Neural progenitor cell (in vitro differentiated cells): ENCODE measurements around the gene UBN1. TPM values are rescaled to one million over a fixed set of nuclear protein-coding genes. Genes with fewer than 3 reads are reported as not detected.

Experiments used
- DNase-seq: peaks from one replicate; pipeline ENCODE4 v3.0.0-alpha.2; 2016; ENCODE audit warnings: low spot score
- H2AFZ ChIP-seq: fragments of 200-600 bp; sonication (generic); replicated peaks from 2 replicates; pipeline ENCODE4 v1.6.1; 2016; ENCODE audit warnings: antibody characterized with exemption
- H3F3A ChIP-seq: fragments of 200-600 bp; sonication (generic); 2 replicates; pipeline ENCODE4 v1.6.1; 2016; ENCODE audit warnings: antibody characterized with exemption, low read depth
- H3K27ac ChIP-seq: fragments of 200-600 bp; sonication (generic); 2 replicates; pipeline ENCODE4 v1.5.1; 2016; ENCODE audit warnings: mild to moderate bottlenecking
- H3K27me3 ChIP-seq: fragments of 200-600 bp; sonication (generic); 2 replicates; pipeline ENCODE4 v1.6.1; 2016; ENCODE audit warnings: mild to moderate bottlenecking, moderate library complexity
- H3K36me3 ChIP-seq: fragments of 200-600 bp; sonication (generic); 2 replicates; pipeline ENCODE4 v1.5.1; 2016
- H3K4me1 ChIP-seq: fragments of 200-600 bp; sonication (generic); 2 replicates; pipeline ENCODE4 v1.6.1; 2016; ENCODE audit warnings: mixed run types
- H3K4me2 ChIP-seq: fragments of 200-600 bp; sonication (generic); 2 replicates; pipeline ENCODE4 v1.6.1; 2016
- H3K4me3 ChIP-seq: fragments of 200-600 bp; sonication (generic); 2 replicates; pipeline ENCODE4 v1.5.1; 2016
- H3K79me2 ChIP-seq: fragments of 200-600 bp; sonication (generic); 2 replicates; pipeline ENCODE4 v1.6.1; 2016; ENCODE audit warnings: low read depth
- H3K9ac ChIP-seq: fragments of 200-600 bp; sonication (generic); 2 replicates; pipeline ENCODE4 v1.6.1; 2016
- H3K9me3 ChIP-seq: fragments of 200-600 bp; sonication (generic); 2 replicates; pipeline ENCODE4 v1.5.1; 2016; ENCODE audit warnings: low read depth
- H4K20me1 ChIP-seq: fragments of 200-600 bp; sonication (generic); 2 replicates; pipeline ENCODE4 v1.6.1; 2016; ENCODE audit warnings: low read depth
- H3K27ac Mint-ChIP-seq: 3 replicates; pipeline ENCODE4 v1.8.0; 2021; ENCODE audit warnings: mixed read lengths
- H3K27me3 Mint-ChIP-seq: 2 replicates; pipeline ENCODE4 v1.8.0; 2022; ENCODE audit warnings: low read depth, mild to moderate bottlenecking, inconsistent platforms, moderate library complexity, mixed read lengths; ENCODE audit not compliant: insufficient read depth
- H3K36me3 Mint-ChIP-seq: 3 replicates; pipeline ENCODE4 v1.8.0; 2021; ENCODE audit warnings: mixed read lengths
- H3K4me1 Mint-ChIP-seq: 3 replicates; pipeline ENCODE4 v1.8.0; 2021; ENCODE audit warnings: mixed read lengths
- H3K4me3 Mint-ChIP-seq: 3 replicates; pipeline ENCODE4 v1.8.0; 2021; ENCODE audit warnings: mild to moderate bottlenecking, moderate library complexity, mixed read lengths
- H3K9me3 Mint-ChIP-seq: 3 replicates; pipeline ENCODE4 v1.8.0; 2020; ENCODE audit warnings: mixed read lengths
- CTCF ChIP-seq: fragments of 200-600 bp; sonication (generic); IDR thresholded peaks from 2 replicates; pipeline ENCODE4 v1.5.1; 2017; ENCODE audit warnings: antibody characterized with exemption, mild to moderate bottlenecking
- EZH2 ChIP-seq: fragments of 200-600 bp; sonication (generic); IDR thresholded peaks from 2 replicates; pipeline ENCODE4 v1.6.1; 2017; ENCODE audit warnings: antibody characterized with exemption, mild to moderate bottlenecking, moderate library complexity
- EZH2phosphoT487 ChIP-seq: fragments of 200-600 bp; sonication (generic); IDR thresholded peaks from 2 replicates; pipeline ENCODE4 v1.6.1; 2017; ENCODE audit warnings: antibody characterized with exemption
- total RNA-seq: library from RNA; depleted of rRNA; stranded (reverse); fragments of >200 nt; gene quantifications from 2 replicates; pipeline ENCODE4 v1.2.3, GENCODE V29; 2015; ENCODE audit warnings: low replicate concordance

The UBN1 gene
- total RNA-seq, 1 donor from 2014 or later: 28.4 TPM

- peaks cover 11% of the 10 kb centered on the region for H3K4me1 Mint-ChIP-seq
Measured at GRCh38 chr16:4855804-4856203, 8.5 kb downstream of the UBN1 start.

GRCh38 chr16:4859190-4859899 lies 12.1 kb downstream of the UBN1 start:
- H3K27me3 Mint-ChIP-seq: peaks cover 7% of the 10 kb centered on the region
- TF ChIP-seq EZH2 (no peak), EZH2phosphoT487 (no peak), CTCF (no peak)
- Histone ChIP-seq H3K79me2 (peaks cover 23% of the 10 kb centered on the region), H3K9ac (no peak overlapping the region), H3K36me3 (no peaks in the 10 kb centered on the region), H3K9me3 (no peaks in the 10 kb centered on the region), H3K27ac (no peak overlapping the region), H3K27me3 (no peaks in the 10 kb centered on the region), H2AFZ (no peak overlapping the region), H3K4me1 (no peaks in the 10 kb centered on the region), H4K20me1 (peaks cover 35% of the 10 kb centered on the region), H3K4me3 (no peak overlapping the region), H3K4me2 (no peak overlapping the region), H3F3A (no peaks in the 10 kb centered on the region)
- no peaks in the 10 kb centered on the region for H3K9me3 Mint-ChIP-seq
- peaks cover 35% of the 10 kb centered on the region for H3K36me3 Mint-ChIP-seq
- no peak overlapping the region for H3K27ac Mint-ChIP-seq
- H3K4me1 Mint-ChIP-seq: no peaks in the 10 kb centered on the region
- no peak for DNase-seq
- no peak overlapping the region for H3K4me3 Mint-ChIP-seq

More at GRCh38 chr16:4855804-4856203, 8.5 kb downstream of the UBN1 start:
- Histone ChIP-seq H3K9ac (no peak overlapping the region), H3K79me2 (peaks cover 28% of the 10 kb centered on the region), H3K4me1 (no peaks in the 10 kb centered on the region), H2AFZ (no peak overlapping the region), H3K4me3 (no peak overlapping the region), H3K27ac (no peak overlapping the region), H3K27me3 (no peaks in the 10 kb centered on the region), H3K36me3 (no peaks in the 10 kb centered on the region), H3F3A (peaks cover 6% of the 10 kb centered on the region), H3K9me3 (no peaks in the 10 kb centered on the region), H3K4me2 (no peak overlapping the region), H4K20me1 (peaks cover 33% of the 10 kb centered on the region)
- Mint-ChIP-seq H3K27me3 (peaks cover 5% of the 10 kb centered on the region), H3K36me3 (peaks cover 36% of the 10 kb centered on the region), H3K27ac (no peak overlapping the region), H3K4me3 (no peak overlapping the region), H3K9me3 (no peaks in the 10 kb centered on the region)
- TF ChIP-seq EZH2 (no peak), EZH2phosphoT487 (no peak), CTCF (no peak)
- no peak for DNase-seq

- Mint-ChIP-seq H3K27ac (no peak overlapping the region), H3K9me3 (no peaks in the 10 kb centered on the region), H3K4me3 (no peak overlapping the region), H3K27me3 (peaks cover 6% of the 10 kb centered on the region), H3K36me3 (peaks cover 35% of the 10 kb centered on the region), H3K4me1 (no peaks in the 10 kb centered on the region)
- Histone ChIP-seq H3K4me1 (no peaks in the 10 kb centered on the region), H3K27ac (no peak overlapping the region), H4K20me1 (peaks cover 40% of the 10 kb centered on the region), H3K4me3 (no peak overlapping the region), H2AFZ (no peak overlapping the region), H3K79me2 (peaks cover 29% of the 10 kb centered on the region), H3K36me3 (no peaks in the 10 kb centered on the region), H3K27me3 (no peaks in the 10 kb centered on the region), H3K4me2 (no peak overlapping the region), H3F3A (no peaks in the 10 kb centered on the region), H3K9me3 (no peaks in the 10 kb centered on the region), H3K9ac (no peak overlapping the region)
- DNase-seq: no peak
- TF ChIP-seq CTCF: no peak
- no peak for TF ChIP-seq EZH2phosphoT487
- TF ChIP-seq EZH2: no peak
Measured at GRCh38 chr16:4859900-4860255, 12.6 kb downstream of the UBN1 start.
